Caco-2 (cell line): Measurements from ENCODE around the gene CDK14. TPM values are rescaled to one million over a fixed set of nuclear protein-coding genes. Genes with fewer than 3 reads are reported as not detected.
"Not testable (repeated sequence)": the region's sequence is repeated elsewhere in the genome, so short reads cannot be mapped to it uniquely, and the experiment has no call there.

Experiments
- BruUV-seq: library from RNA; stranded (reverse); fragments of 400-500 nt; replicated peaks from 2 replicates; lab custom pipeline; 2021; lab: Mats Ljungman, UMichigan
- CTCF ChIA-PET: fragments of 300-600 bp; sonication (Branson Sonifier 250); formaldehyde crosslinking; loops from one replicate; lab custom pipeline; 2022; ENCODE audit warnings: antibody characterized with exemption; lab: Charles Lee
- POLR2A ChIA-PET: fragments of 300-600 bp; sonication (Branson Sonifier 250); formaldehyde crosslinking; loops from one replicate; lab custom pipeline; 2022; ENCODE audit warnings: antibody characterized with exemption; lab: Charles Lee
- DNase-seq, 2 experiments: peaks; one replicate each; pipeline versions ENCODE4 v3.0.0 to v3.0.0-alpha.2; 2020 to 2022
- H3K27me3 ChIP-seq: replicated peaks from 2 replicates; pipeline ENCODE4 v1.6.0; 2011; ENCODE audit warnings: low read length; ENCODE audit not compliant: control insufficient read depth, insufficient read depth
- H3K36me3 ChIP-seq: 2 replicates; pipeline ENCODE4 v1.5.1; 2011; ENCODE audit warnings: low read length; ENCODE audit not compliant: control insufficient read depth, insufficient read depth
- H3K4me1 ChIP-seq: fragments of 250-450 bp; sonication (Bioruptor Pico); 2 replicates; pipeline ENCODE4 v1.5.1; 2020; ENCODE audit warnings: mild to moderate bottlenecking
- H3K4me3 ChIP-seq: 2 replicates; pipeline ENCODE4 v1.5.1; 2011; ENCODE audit warnings: low read depth, mild to moderate bottlenecking, control low read depth, low read length
- H3K9me3 ChIP-seq: fragments of 250-450 bp; sonication (Bioruptor Pico); 2 replicates; pipeline ENCODE4 v1.5.1; 2020; ENCODE audit warnings: mild to moderate bottlenecking, moderate library complexity
- H3K27ac Mint-ChIP-seq: one replicate; pipeline ENCODE4 v1.8.0; 2022; ENCODE audit warnings: mixed read lengths; ENCODE audit not compliant: unreplicated experiment
- H3K27me3 Mint-ChIP-seq: one replicate; pipeline ENCODE4 v1.8.0; 2022; ENCODE audit warnings: mixed read lengths; ENCODE audit not compliant: insufficient read depth, unreplicated experiment
- H3K36me3 Mint-ChIP-seq: one replicate; pipeline ENCODE4 v1.8.0; 2022; ENCODE audit warnings: mild to moderate bottlenecking, mixed read lengths; ENCODE audit not compliant: insufficient read depth, unreplicated experiment
- H3K4me1 Mint-ChIP-seq: one replicate; pipeline ENCODE4 v1.8.0; 2022; ENCODE audit warnings: low read depth, mixed read lengths; ENCODE audit not compliant: unreplicated experiment
- H3K4me3 Mint-ChIP-seq: one replicate; pipeline ENCODE4 v1.8.0; 2022; ENCODE audit warnings: mild to moderate bottlenecking, moderate library complexity, mixed read lengths; ENCODE audit not compliant: unreplicated experiment
- H3K9me3 Mint-ChIP-seq: one replicate; pipeline ENCODE4 v1.8.0; 2022; ENCODE audit warnings: mixed read lengths; ENCODE audit not compliant: unreplicated experiment
- intact Hi-C: fragments of 100-400 bp; cut with micrococcal nuclease; formaldehyde crosslinking; loops from one replicate; pipeline ENCODE4 v1.10.0; 2022; ENCODE audit not compliant: unreplicated experiment
- total RNA-seq: library from RNA; stranded (reverse); gene quantifications from 2 replicates; pipeline ENCODE4 v1.2.3, GENCODE V29; 2022
- TF ChIP-seq, protein P1 (sequence below), 2 experiments: fragments of 200-600 bp in 1 of 2; IDR thresholded peaks; 1 replicate in 1 of 2; 2 replicates in 1 of 2; pipeline versions ENCODE4 v1.5.1 to v1.8.0; 2011 to 2022; ENCODE audit warnings: antibody characterized with exemption in 1 of 2, control low read depth in 1 of 2, inconsistent platforms in 1 of 2, low read depth in 1 of 2, low read length in 1 of 2, mild to moderate bottlenecking in 1 of 2, moderate library complexity in 1 of 2; ENCODE audit not compliant: insufficient read depth in 1 of 2, severe bottlenecking in 1 of 2, unreplicated experiment in 1 of 2

Gene CDK14
- total RNA-seq, 1 experiment from 2014 or later = 18.2 TPM

DNA sequence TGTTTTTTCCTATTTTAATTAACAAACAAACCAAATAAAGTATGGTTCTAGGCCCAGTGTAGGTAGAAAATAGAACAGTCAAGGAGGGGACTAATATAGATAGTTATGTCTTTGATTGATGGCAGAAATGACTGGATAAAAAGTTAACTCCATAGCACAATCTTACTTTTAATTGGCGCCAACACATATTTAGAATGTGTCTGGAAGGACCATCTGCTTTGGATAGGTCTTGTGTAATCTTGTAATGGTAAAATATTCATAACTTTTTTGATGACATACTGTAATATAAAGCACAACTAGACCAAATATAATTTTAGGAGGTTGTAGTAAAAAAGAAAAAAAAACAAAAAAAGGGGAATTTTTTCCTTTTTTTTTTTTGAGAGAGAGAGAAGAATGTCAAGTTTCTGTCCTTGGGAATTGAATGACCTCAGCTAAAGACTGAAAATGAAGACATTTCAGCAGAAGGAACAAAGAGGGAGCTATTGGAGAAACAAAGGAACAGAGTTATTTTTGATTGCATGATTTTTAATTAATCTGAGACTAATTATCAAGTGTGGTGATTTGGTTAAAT is 193.7 kb downstream of the CDK14 start:
- no peak for DNase-seq
- intact Hi-C loops = no loop called here
- no TSS peak for BruUV-seq
- H3K27ac Mint-ChIP-seq = no peak overlapping the region
- Histone ChIP-seq H3K36me3 (no peaks in the 10 kb centered on the region), H3K27me3 (no peaks in the 10 kb centered on the region), H3K4me1 (no peaks in the 10 kb centered on the region), H3K9me3 (peaks cover 7% of the 10 kb centered on the region; the same call in 1 of the 2 replicates), H3K4me3 (no peak overlapping the region)
- peaks cover 34% of the 10 kb centered on the region for H3K9me3 Mint-ChIP-seq
- no peaks in the 10 kb centered on the region for H3K4me1 Mint-ChIP-seq
- H3K27me3 Mint-ChIP-seq = no peaks in the 10 kb centered on the region
- POLR2A ChIA-PET = no interaction called here
- H3K4me3 Mint-ChIP-seq = no peak overlapping the region
- H3K36me3 Mint-ChIP-seq = peaks cover 6% of the 10 kb centered on the region
- TF ChIP-seq, protein P1, sequence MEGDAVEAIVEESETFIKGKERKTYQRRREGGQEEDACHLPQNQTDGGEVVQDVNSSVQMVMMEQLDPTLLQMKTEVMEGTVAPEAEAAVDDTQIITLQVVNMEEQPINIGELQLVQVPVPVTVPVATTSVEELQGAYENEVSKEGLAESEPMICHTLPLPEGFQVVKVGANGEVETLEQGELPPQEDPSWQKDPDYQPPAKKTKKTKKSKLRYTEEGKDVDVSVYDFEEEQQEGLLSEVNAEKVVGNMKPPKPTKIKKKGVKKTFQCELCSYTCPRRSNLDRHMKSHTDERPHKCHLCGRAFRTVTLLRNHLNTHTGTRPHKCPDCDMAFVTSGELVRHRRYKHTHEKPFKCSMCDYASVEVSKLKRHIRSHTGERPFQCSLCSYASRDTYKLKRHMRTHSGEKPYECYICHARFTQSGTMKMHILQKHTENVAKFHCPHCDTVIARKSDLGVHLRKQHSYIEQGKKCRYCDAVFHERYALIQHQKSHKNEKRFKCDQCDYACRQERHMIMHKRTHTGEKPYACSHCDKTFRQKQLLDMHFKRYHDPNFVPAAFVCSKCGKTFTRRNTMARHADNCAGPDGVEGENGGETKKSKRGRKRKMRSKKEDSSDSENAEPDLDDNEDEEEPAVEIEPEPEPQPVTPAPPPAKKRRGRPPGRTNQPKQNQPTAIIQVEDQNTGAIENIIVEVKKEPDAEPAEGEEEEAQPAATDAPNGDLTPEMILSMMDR (IDR thresholded peaks at IDR 0.05; ENCODE audit: insufficient read depth in 1 of 2, low read depth in 1 of 2, low read length in 1 of 2, severe bottlenecking in 1 of 2, unreplicated experiment in 1 of 2) = no peak
- CTCF ChIA-PET = no interaction called here

DNA sequence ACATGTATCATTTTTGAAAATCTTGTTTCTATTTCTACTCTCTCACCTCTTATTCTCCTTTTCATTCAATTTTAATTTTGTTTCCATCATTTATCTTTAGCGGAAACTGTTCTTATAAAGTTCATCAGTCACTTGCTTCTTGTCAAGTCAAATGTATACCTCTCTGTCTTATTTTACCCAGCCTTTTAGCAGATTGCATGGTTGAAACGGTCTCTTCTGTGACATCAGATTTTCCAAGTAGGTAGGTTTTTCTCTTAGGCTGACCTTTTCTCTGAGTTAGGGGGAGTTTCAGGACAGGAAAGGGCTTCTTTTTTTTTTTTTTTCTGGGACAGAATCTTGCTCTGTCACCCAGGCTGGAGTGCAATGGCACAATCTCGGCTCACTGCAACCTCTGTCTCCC is 195.5 kb downstream of the CDK14 start:
- H3K4me1 Mint-ChIP-seq = no peaks in the 10 kb centered on the region
- CTCF ChIA-PET = no interaction called here
- no peak overlapping the region for H3K4me3 Mint-ChIP-seq
- peaks cover 51% of the 10 kb centered on the region for H3K9me3 Mint-ChIP-seq
- H3K27ac Mint-ChIP-seq = no peak overlapping the region
- no peaks in the 10 kb centered on the region for H3K4me1 ChIP-seq
- H3K27me3 ChIP-seq = no peaks in the 10 kb centered on the region
- no peaks in the 10 kb centered on the region for H3K36me3 ChIP-seq
- peaks cover 7% of the 10 kb centered on the region; the same call in 1 of the 2 replicates for H3K9me3 ChIP-seq
- no TSS peak for BruUV-seq
- TF ChIP-seq, protein P1 (IDR thresholded peaks at IDR 0.05; ENCODE audit: insufficient read depth in 1 of 2, low read depth in 1 of 2, low read length in 1 of 2, severe bottlenecking in 1 of 2, unreplicated experiment in 1 of 2) = no peak
- no peak for DNase-seq
- H3K27me3 Mint-ChIP-seq = no peaks in the 10 kb centered on the region
- H3K36me3 Mint-ChIP-seq = peaks cover 6% of the 10 kb centered on the region
- H3K4me3 ChIP-seq = no peak overlapping the region
- POLR2A ChIA-PET = no interaction called here
- intact Hi-C loops = no loop called here

DNA sequence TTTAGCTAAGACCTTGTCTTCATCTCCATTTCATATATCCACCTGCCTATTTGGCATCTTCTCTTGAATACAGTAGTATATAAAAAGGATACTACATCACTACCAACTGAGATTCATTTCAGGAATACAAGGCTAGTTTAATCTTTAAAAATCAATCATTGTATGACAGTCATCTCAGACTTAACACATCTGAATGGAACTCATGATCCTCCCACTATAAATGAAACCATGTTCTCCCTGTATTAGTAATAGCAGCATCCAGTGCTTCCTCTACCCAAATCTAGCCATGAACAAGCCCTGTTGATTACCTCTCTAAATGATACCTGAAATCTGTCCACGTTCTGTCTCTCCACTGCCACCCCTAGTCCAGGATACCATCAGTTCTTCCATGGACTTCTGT is 196.2 kb downstream of the CDK14 start:
- ChIA-PET CTCF (no interaction called here), POLR2A (no interaction called here)
- Histone ChIP-seq H3K4me3 (no peak overlapping the region), H3K4me1 (no peaks in the 10 kb centered on the region), H3K36me3 (no peaks in the 10 kb centered on the region), H3K27me3 (no peaks in the 10 kb centered on the region), H3K9me3 (peaks cover 7% of the 10 kb centered on the region; the same call in 1 of the 2 replicates)
- peaks cover 51% of the 10 kb centered on the region for H3K9me3 Mint-ChIP-seq
- no peak overlapping the region for H3K27ac Mint-ChIP-seq
- no TSS peak for BruUV-seq
- DNase-seq = no peak
- peaks cover 6% of the 10 kb centered on the region for H3K36me3 Mint-ChIP-seq
- intact Hi-C loops = no loop called here
- no peaks in the 10 kb centered on the region for H3K4me1 Mint-ChIP-seq
- no peak overlapping the region for H3K4me3 Mint-ChIP-seq
- TF ChIP-seq, protein P1 (IDR thresholded peaks at IDR 0.05; ENCODE audit: insufficient read depth in 1 of 2, low read depth in 1 of 2, low read length in 1 of 2, severe bottlenecking in 1 of 2, unreplicated experiment in 1 of 2) = no peak
- no peaks in the 10 kb centered on the region for H3K27me3 Mint-ChIP-seq

DNA sequence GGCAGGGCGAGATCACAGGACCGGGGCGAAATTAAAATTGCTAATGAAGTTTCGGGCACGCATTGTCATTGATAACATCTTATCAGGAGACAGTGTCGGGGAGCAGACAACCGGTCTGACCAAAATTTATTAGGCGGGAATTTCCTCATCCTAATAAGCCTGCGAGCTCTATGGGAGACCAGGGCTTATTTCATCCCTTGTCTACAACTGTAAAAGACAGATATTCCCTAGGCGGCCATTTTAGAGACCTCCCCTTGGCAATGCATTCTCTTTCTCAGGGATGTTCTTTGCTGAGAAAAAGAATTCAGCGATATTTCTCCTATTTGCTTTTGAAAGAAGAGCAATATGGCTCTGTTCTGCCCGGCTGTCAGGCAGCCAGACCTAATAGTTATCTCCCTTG is 198.1 kb downstream of the CDK14 start:
- H3K27ac Mint-ChIP-seq, H3K36me3 Mint-ChIP-seq, POLR2A ChIA-PET, H3K27me3 Mint-ChIP-seq, H3K36me3 ChIP-seq, H3K4me1 ChIP-seq, CTCF ChIA-PET, H3K4me3 ChIP-seq, H3K4me1 Mint-ChIP-seq, intact Hi-C loops, BruUV-seq, H3K9me3 ChIP-seq, H3K27me3 ChIP-seq, H3K4me3 Mint-ChIP-seq: not testable (repeated sequence)
- peaks cover 51% of the 10 kb centered on the region for H3K9me3 Mint-ChIP-seq
- peak in 1 of 2 experiments; percentile 11 for DNase-seq
